OCI-LY7 (cell line): Measurements from ENCODE around the gene DNMBP. TPM values are rescaled to one million over a fixed set of nuclear protein-coding genes. Genes with fewer than 3 reads are reported as not detected.
"Not testable (repeated sequence)": the region's sequence is repeated elsewhere in the genome, so short reads cannot be mapped to it uniquely, and the experiment has no call there.

Source experiments
- BruUV-seq: library from RNA; stranded (reverse); fragments of 400-500 nt; replicated peaks from 2 replicates; lab custom pipeline; 2021; lab: Mats Ljungman, UMichigan
- CTCF ChIA-PET: fragments of 300-600 bp; sonication (Branson Sonifier 250); formaldehyde crosslinking; loops from one replicate; lab custom pipeline; 2022; ENCODE audit warnings: antibody characterized with exemption; ENCODE audit not compliant: unreplicated experiment; lab: Charles Lee
- POLR2A ChIA-PET: fragments of 300-600 bp; sonication (Branson Sonifier 250); formaldehyde crosslinking; loops from one replicate; lab custom pipeline; 2022; ENCODE audit warnings: antibody characterized with exemption; lab: Charles Lee
- DNase-seq: peaks from one replicate; pipeline ENCODE4 v3.0.0-alpha.2; 2015; ENCODE audit warnings: low spot score
- H2AFZ ChIP-seq: fragments of 200-600 bp; sonication (generic), shearing (Covaris generic); 2 replicates; pipeline ENCODE4 v1.6.1; 2014; ENCODE audit warnings: mild to moderate bottlenecking, antibody characterized with exemption, low read length, moderate library complexity
- H3K27ac ChIP-seq: fragments of 200-600 bp; sonication (generic); 2 replicates; pipeline ENCODE4 v1.5.1; 2014; ENCODE audit warnings: mixed run types, low read depth, mild to moderate bottlenecking, moderate library complexity, low read length, inconsistent platforms; ENCODE audit not compliant: poor library complexity, severe bottlenecking
- H3K36me3 ChIP-seq: fragments of 200-600 bp; sonication (generic); 2 replicates; pipeline ENCODE4 v1.6.1; 2014; ENCODE audit warnings: mild to moderate bottlenecking, antibody characterized with exemption, low read length, moderate library complexity, mixed read lengths; ENCODE audit not compliant: insufficient read depth
- H3K4me1 ChIP-seq: fragments of 200-600 bp; sonication (generic); 2 replicates; pipeline ENCODE4 v1.5.1; 2014; ENCODE audit warnings: mild to moderate bottlenecking, low read length; ENCODE audit not compliant: insufficient read depth, poor library complexity, severe bottlenecking
- H3K4me2 ChIP-seq: fragments of 200-600 bp; sonication (generic); 2 replicates; pipeline ENCODE4 v1.6.1; 2014; ENCODE audit warnings: mild to moderate bottlenecking, low read length
- H3K4me3 ChIP-seq: fragments of 200-600 bp; sonication (generic); 2 replicates; pipeline ENCODE4 v1.5.1; 2014; ENCODE audit warnings: mild to moderate bottlenecking, low read depth, low read length; ENCODE audit not compliant: poor library complexity, severe bottlenecking
- H3K79me2 ChIP-seq: fragments of 200-600 bp; sonication (generic); 2 replicates; pipeline ENCODE4 v1.6.1; 2016; ENCODE audit warnings: low read depth, mild to moderate bottlenecking, low read length, moderate library complexity, mixed read lengths; ENCODE audit not compliant: insufficient read depth
- H3K9me2 ChIP-seq: fragments of 200-600 bp; sonication (generic); 2 replicates; pipeline ENCODE4 v1.6.1; 2016; ENCODE audit warnings: mild to moderate bottlenecking, low read length, mixed read lengths; ENCODE audit not compliant: insufficient read depth
- H3K9me3 ChIP-seq: fragments of 200-600 bp; sonication (generic); 2 replicates; pipeline ENCODE4 v1.6.1; 2014; ENCODE audit warnings: mild to moderate bottlenecking, mixed run types, low read length, mixed read lengths
- H4K20me1 ChIP-seq: fragments of 200-600 bp; sonication (generic); 2 replicates; pipeline ENCODE4 v1.6.1; 2014; ENCODE audit warnings: mild to moderate bottlenecking, antibody characterized with exemption, low read length, moderate library complexity, mixed read lengths; ENCODE audit not compliant: insufficient read depth
- EZH2phosphoT487 ChIP-seq: fragments of 200-600 bp; sonication (generic); IDR thresholded peaks from 2 replicates; pipeline ENCODE4 v1.6.1; 2018; ENCODE audit warnings: low read depth, borderline replicate concordance, mild to moderate bottlenecking, mixed run types, antibody characterized with exemption, low read length, moderate library complexity, mixed read lengths
- intact Hi-C: fragments of 100-400 bp; cut with micrococcal nuclease; formaldehyde crosslinking; loops from one replicate; pipeline ENCODE4 v1.10.0; 2022; ENCODE audit not compliant: unreplicated experiment
- total RNA-seq, 2 experiments: library from RNA; depleted of rRNA in 1 of 2; stranded (reverse); fragments of >200 nt in 1 of 2; shearing (Covaris generic) in 1 of 2; gene quantifications; 2 replicates each; pipeline ENCODE4 v1.2.3, GENCODE V29; 2014 to 2022
- TF ChIP-seq, protein P1 (sequence below): fragments of 200-600 bp; sonication (generic); conservative IDR thresholded peaks from 2 replicates; pipeline ENCODE4 v1.5.1; 2014; ENCODE audit warnings: mild to moderate bottlenecking, antibody characterized with exemption, low read length, moderate library complexity, mixed read lengths

DNMBP gene
- total RNA-seq, 2 experiments from 2014 or later: 27.0 to 36.2 TPM

DNA sequence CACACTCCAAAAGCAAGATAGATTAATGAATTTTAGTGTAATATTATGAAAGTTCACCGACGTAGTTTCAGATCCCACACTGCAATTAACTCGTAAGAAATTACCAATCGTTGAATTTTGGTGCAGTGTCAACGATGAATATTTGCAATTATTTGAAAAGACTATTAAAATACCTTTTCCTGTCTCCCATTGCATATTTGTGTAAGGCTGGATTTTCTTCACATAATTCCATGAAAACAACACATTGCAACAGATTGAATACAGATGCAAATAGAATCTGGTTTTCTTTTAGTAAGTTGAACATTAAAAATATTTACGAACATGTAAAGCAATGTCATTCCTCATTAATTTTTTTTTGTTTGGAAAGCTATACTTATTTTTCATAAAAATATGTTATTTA lies 50.9 kb downstream of the DNMBP start:
- POLR2A ChIA-PET: interaction anchor here (0.7 to 1.1 kb wide), 2 partner anchors 9 to 17 kb away, joined by 3 read pairs; no protein-coding TSS in a partner anchor
- no peaks in the 10 kb centered on the region for H3K9me3 ChIP-seq
- no peaks in the 10 kb centered on the region for H4K20me1 ChIP-seq
- peaks cover 48% of the 10 kb centered on the region for H3K36me3 ChIP-seq
- no peak overlapping the region for H3K4me3 ChIP-seq
- H2AFZ ChIP-seq: no peak overlapping the region
- BruUV-seq: no TSS peak
- H3K27ac ChIP-seq: no peak overlapping the region
- CTCF ChIA-PET: no interaction called here
- H3K9me2 ChIP-seq: no peaks in the 10 kb centered on the region
- intact Hi-C loops: no loop called here
- TF ChIP-seq, protein P1, sequence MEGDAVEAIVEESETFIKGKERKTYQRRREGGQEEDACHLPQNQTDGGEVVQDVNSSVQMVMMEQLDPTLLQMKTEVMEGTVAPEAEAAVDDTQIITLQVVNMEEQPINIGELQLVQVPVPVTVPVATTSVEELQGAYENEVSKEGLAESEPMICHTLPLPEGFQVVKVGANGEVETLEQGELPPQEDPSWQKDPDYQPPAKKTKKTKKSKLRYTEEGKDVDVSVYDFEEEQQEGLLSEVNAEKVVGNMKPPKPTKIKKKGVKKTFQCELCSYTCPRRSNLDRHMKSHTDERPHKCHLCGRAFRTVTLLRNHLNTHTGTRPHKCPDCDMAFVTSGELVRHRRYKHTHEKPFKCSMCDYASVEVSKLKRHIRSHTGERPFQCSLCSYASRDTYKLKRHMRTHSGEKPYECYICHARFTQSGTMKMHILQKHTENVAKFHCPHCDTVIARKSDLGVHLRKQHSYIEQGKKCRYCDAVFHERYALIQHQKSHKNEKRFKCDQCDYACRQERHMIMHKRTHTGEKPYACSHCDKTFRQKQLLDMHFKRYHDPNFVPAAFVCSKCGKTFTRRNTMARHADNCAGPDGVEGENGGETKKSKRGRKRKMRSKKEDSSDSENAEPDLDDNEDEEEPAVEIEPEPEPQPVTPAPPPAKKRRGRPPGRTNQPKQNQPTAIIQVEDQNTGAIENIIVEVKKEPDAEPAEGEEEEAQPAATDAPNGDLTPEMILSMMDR: no peak
- TF ChIP-seq EZH2phosphoT487: no peak
- H3K4me2 ChIP-seq: no peak overlapping the region
- H3K79me2 ChIP-seq: no peaks in the 10 kb centered on the region
- peaks cover 2% of the 10 kb centered on the region for H3K4me1 ChIP-seq
- DNase-seq: no peak

DNA sequence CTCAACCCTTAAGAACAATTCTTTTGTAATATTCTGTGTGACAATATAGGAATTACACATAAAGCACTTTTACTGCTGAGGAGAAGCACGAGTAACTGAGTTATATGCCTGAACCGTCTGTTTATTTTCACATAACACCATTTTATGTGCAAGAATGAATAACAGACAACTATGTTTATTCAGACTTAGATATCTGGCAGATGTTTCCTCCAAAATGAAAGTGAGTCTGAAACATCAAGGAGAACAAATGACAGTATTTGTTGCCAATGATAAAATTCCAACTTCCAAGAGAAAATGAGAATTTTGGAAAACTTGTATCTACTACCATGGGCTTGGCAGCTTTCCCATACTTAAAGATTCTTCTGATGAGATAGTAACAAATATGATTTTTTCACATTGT lies 51.4 kb downstream of the DNMBP start:
- Histone ChIP-seq H3K4me2 (no peak overlapping the region), H4K20me1 (no peaks in the 10 kb centered on the region), H3K27ac (no peak overlapping the region), H3K9me3 (no peaks in the 10 kb centered on the region), H3K4me1 (peaks cover 6% of the 10 kb centered on the region), H3K36me3 (peaks cover 53% of the 10 kb centered on the region), H3K9me2 (no peaks in the 10 kb centered on the region), H2AFZ (no peak overlapping the region), H3K4me3 (no peak overlapping the region), H3K79me2 (no peaks in the 10 kb centered on the region)
- TF ChIP-seq, protein P1: no peak
- no peak for TF ChIP-seq EZH2phosphoT487
- DNase-seq: no peak
- ChIA-PET POLR2A (interaction anchor here (1.1 kb wide), 1 partner anchor 18 kb away, joined by 3 read pairs; no protein-coding TSS in a partner anchor), CTCF (no interaction called here)
- intact Hi-C loops: no loop called here
- no TSS peak for BruUV-seq

DNA sequence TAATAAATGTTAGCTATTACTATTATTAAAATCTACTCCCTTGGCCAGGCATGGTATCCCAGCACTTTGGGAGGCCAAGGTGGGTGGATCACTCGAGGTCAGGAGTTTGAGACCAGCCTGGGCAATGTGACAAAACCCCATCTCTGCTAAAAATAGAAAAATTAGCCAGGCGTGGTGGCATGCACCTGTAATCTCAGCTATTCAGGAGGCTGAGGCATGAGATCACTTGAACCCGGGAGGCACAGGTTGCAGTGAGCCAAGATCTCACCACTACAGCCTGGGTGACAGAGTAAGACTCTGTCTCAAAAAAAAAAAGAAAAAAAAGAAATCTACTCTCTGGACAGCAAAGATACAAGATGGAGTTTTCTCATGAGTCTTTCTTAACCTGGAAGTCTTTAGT lies 56.2 kb downstream of the DNMBP start:
- H3K4me1 ChIP-seq, H3K4me3 ChIP-seq, DNase-seq, H2AFZ ChIP-seq, H3K27ac ChIP-seq, intact Hi-C loops, BruUV-seq, H3K4me2 ChIP-seq, H3K9me2 ChIP-seq, H4K20me1 ChIP-seq, CTCF ChIA-PET: not testable (repeated sequence)
- Histone ChIP-seq H3K36me3 (peaks cover 91% of the 10 kb centered on the region), H3K79me2 (peaks cover 30% of the 10 kb centered on the region; the same call in 1 of the 2 replicates), H3K9me3 (peaks cover 24% of the 10 kb centered on the region; the same call in 1 of the 2 replicates)
- POLR2A ChIA-PET: interaction anchor here (0.5 kb wide), 1 partner anchor 12 kb away, joined by 3 read pairs; no protein-coding TSS in a partner anchor
